Activated T-helper 17 cell treated with anti-CD3 and anti-CD28 coated beads, Interleukin-2, amount 50 U/mL, for 72 hours (primary cell): ENCODE measurements around the gene SLC25A30. TPM values are rescaled to one million over a fixed set of nuclear protein-coding genes. Genes with fewer than 3 reads are reported as not detected.
"Not testable (repeated sequence)": the region's sequence is repeated elsewhere in the genome, so short reads cannot be mapped to it uniquely, and the experiment has no call there.

ENCODE experiments used
- ATAC-seq: fragments of 150-1000 bp; cut with Tn5 transposase; replicated peaks from 2 replicates; pipeline ENCODE4 v1.10.0; 2021; ENCODE audit warnings: mild to moderate bottlenecking, moderate library complexity
- H3K27ac Mint-ChIP-seq: one replicate; pipeline ENCODE4 v1.8.0; 2022; ENCODE audit warnings: mixed read lengths
- H3K27me3 Mint-ChIP-seq: one replicate; pipeline ENCODE4 v1.8.0; 2022; ENCODE audit warnings: mixed read lengths
- H3K36me3 Mint-ChIP-seq: one replicate; pipeline ENCODE4 v1.8.0; 2022; ENCODE audit warnings: low read depth, mild to moderate bottlenecking, mixed read lengths
- H3K4me1 Mint-ChIP-seq: one replicate; pipeline ENCODE4 v1.8.0; 2022; ENCODE audit warnings: mixed read lengths
- H3K4me3 Mint-ChIP-seq: one replicate; pipeline ENCODE4 v1.8.0; 2022; ENCODE audit warnings: mild to moderate bottlenecking, mixed read lengths
- H3K9me3 Mint-ChIP-seq: one replicate; pipeline ENCODE4 v1.8.0; 2022; ENCODE audit warnings: mixed read lengths
- total RNA-seq, 2 donors: library from RNA; stranded (reverse); gene quantifications; one replicate each; pipeline ENCODE4 v1.2.3, GENCODE V29; 2022

SLC25A30 gene
- total RNA-seq, 2 donors from 2014 or later: 13.6 to 20.5 TPM

DNA sequence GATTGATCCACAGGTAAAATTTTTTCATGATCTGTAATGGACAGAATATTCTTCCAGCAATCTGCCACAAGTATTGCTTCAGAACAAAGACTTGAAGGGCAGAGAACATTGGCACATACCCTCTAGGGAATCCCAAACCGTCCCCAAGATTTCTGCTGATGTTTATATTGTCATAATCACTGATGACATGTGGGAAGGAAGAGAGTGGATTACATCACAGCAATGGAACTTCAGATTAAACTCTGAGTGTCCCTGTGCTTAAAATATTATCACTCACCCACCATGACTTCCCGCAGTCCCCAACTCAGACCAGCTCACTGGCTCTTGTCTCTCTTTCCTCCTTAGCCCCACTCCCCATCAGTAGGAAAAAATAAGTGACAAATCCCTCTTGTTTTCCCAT, 68.7 kb downstream of the SLC25A30 start:
- no peaks in the 10 kb centered on the region for H3K9me3 Mint-ChIP-seq
- H3K4me3 Mint-ChIP-seq: no peak overlapping the region
- H3K27ac Mint-ChIP-seq: peak overlapping the region; percentile 73
- H3K4me1 Mint-ChIP-seq: peaks cover 4% of the 10 kb centered on the region
- H3K36me3 Mint-ChIP-seq: peaks cover 96% of the 10 kb centered on the region
- no peaks in the 10 kb centered on the region for H3K27me3 Mint-ChIP-seq
- no peak for ATAC-seq

- H3K4me1 Mint-ChIP-seq, ATAC-seq, H3K9me3 Mint-ChIP-seq, H3K27ac Mint-ChIP-seq, H3K27me3 Mint-ChIP-seq: not testable (repeated sequence)
- Mint-ChIP-seq H3K4me3 (peak overlapping the region; percentile 42), H3K36me3 (peaks cover 92% of the 10 kb centered on the region)
These were observed 74.1 kb downstream of the SLC25A30 start for GRCh38 chr13:45344064-45344463.

Other genes starting within 250 kb of the SLC25A30 start
- not detected for gene KCTD4, start 217.3 kb downstream of the SLC25A30 start, total RNA-seq
- 1,000 to 10,000 TPM; 3,139 to 4,606 TPM for gene TPT1, start 77.2 kb downstream of the SLC25A30 start, total RNA-seq
- gene COG3, start 46.6 kb upstream of the SLC25A30 start, total RNA-seq: 10 to 100 TPM; 22.5 to 24.4 TPM
- not detected for gene ERICH6B, start 197.4 kb upstream of the SLC25A30 start, total RNA-seq